ENCODE results near the gene JPH4.
"Not testable (repeated sequence)": the region's sequence is repeated elsewhere in the genome, so short reads cannot be mapped to it uniquely, and the experiment has no call there.

Gene JPH4

DNA sequence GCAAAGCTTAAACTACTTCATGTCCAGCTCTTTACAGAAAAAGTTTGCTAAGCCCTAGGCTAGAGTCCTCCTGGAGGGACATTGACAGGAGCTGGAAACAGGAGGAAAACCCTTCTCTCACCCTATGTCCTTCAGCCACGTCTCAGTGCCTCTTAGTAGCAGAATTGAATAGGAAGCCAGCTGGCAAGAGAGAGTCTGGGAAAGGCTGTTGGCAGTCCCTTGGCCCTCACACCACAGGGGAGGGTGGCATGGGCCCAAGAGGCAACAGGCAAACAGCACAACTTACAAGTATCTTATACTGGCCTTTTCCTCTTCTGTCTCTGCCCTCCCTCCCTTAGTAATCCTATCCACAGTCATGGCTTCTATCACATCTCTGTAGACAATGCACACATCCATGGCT, 29.9 kb upstream of the JPH4 start:
- no peak for DNase-seq

DNA sequence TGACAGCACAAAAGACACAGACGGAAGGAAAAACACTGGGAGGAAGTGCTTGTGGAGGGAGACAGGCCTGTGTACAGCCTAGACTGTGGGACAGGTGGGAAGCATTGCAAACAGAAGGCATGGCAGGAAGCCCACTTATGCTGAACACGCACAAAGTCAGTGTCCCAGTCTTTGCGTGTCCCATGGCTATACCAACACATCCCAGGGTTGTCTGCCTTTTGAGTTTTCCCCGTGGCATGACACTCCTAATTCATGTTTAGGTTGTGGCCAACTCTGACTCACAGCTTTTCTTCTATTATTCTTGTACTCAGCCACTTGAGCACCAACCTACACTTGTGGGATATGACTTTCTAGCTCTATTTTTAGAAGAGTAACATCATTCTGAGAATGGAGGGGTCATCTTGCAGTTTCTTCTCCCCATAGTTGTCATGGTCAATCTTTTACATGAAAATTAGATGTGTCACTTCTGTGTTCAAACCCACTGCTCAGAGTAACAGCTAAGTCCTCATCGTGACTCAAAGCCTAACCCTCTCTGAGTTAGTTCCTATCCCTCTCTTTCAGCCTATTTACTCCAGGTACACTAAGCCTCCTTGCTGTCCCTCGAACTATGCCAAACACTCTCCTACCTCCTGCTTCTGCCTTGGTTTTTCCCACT, 27.5 kb upstream of the JPH4 start:
- DNase-seq: no peak

DNA sequence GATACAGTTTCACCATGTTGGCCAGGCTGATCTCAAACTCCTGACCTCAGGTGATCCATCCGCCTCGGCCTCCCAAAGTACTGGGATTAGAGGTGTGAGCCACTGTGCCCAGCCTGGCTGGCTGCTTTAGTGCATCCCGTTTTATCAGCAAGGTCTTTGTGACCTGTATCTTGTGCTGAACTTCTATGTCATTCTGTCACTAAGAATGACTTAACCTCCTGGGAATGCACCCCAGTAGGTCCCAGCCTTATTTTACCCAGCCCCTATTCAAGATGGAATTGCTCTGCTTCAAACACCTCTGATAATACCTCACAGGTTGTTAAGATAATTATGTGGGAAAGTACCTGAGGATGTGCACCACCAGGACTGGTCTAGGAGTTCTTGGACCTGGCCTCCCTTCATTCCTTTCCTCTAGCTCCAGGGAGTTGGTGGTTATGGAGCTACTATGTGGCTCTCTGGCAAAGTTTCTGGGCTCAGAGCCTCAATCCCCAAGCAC, 26.1 kb upstream of the JPH4 start:
- DNase-seq: no peak

DNA sequence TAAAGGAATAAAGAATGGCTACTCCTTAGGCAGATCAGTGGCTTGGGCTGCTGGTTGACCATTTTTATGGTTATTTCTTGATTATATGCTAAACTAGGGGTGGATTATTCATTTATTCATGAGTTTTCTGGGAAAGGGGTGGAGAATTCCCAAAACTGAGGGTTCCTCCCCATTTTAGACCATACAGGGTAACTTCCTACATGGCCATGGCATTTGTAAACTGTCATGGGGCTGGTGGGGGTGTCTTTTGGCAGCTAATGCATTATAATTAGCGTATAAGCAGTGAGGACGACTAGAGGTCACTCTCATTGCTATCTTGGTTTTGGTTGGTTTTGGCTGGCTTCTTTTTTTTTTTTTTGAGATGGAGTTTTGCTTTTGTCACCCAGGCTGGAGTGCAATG, 25.6 kb upstream of the JPH4 start:
- DNase-seq: no peak

DNA sequence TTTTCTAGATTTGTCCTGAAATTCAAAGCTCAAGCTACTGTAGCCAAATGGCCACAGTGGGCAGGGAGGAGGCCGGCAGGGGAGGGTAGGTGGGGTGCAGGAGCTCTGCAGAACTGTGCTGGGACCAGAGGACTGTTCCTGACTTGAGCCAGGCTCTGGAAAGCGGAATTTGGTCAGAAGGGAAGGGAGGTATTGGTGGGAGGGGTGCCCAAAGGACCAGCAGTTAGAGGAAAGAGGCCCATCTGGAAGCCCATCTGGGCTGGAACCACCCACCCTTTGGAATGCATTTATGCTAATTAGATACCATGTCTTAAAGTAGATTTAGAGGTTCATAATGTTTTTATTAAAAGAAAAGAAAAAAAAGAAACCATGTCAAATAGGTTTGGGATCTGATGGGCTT, 24.5 kb upstream of the JPH4 start:
- no peak for DNase-seq

DNA sequence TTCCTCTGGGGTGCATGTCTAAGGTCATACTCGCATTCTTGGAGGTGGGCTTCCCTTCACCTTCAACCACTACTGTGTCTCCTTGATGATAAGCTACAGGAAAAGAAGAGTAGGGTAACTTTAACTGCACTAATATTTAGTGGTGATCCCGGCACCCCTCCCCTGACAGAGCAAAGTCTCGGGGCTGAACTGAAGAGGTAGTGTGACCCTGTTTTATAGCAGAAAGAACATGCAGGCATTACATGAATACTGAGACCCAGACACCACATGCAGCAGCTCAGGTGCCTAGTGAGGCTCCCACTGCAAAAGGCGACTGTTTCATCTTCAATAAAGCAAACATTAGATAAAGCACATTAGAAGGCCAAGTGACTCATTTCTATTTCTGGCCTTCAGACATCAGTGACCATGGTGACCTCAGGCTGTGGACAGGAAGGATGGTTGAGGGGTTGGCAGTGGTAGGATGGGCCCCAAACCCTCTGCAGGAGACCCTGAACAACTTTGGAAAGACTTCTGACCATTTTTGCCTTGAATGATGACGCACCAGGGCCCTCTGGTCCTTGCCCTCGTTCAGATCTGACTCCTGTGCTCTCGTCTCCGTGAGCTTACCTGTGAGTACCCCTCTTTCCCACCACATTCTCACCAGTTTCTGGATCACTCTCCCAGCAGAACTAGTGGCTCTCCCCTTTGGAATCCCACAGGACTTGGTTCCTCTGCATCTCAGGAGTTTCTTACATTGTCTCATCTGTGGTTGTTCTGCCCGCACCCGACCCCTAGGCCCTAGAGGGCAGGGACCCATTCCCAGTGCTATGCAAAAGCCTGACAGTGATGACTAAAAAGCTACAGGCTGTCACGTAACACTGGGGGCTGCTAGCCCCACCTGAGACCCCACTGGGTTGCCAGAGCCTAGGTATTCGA, 23.8 kb upstream of the JPH4 start:
- no peak for DNase-seq

DNA sequence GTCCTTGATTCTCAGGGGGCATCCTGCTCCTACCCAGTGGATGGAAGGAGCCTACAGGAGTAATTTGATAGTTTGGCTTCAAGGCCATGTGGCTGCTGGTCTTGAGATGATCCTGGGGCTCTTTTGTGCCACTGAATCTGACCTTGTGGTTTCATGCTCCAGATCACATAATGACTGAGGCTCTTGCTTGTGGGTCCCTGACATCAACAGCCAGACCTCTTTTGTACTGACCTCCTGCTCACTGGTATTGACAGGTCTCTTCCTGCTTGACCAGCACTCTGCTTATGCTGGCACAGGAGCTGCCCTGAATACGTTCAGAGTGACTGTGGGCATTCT, 23.2 kb upstream of the JPH4 start:
- no peak for DNase-seq

DNA sequence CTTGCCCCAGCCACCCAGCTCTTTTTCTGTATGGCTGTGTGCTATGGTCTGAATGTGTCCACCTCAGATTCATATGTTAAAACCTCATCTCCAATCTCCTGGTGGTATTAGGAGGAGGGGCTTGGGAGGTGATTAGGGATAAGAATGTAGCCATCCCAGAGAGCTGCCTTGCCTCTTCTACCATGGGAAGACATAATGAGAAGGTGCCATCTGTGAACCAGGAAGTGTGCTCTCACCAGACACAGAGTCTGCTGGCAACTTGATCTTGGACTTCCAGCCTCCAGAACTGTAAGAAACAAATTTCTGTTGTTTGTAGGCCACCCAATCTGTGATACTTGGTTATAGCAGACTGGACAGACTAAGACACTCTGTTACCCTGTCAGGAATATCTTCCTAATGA, 22.8 kb upstream of the JPH4 start:
- no peak for DNase-seq

DNA sequence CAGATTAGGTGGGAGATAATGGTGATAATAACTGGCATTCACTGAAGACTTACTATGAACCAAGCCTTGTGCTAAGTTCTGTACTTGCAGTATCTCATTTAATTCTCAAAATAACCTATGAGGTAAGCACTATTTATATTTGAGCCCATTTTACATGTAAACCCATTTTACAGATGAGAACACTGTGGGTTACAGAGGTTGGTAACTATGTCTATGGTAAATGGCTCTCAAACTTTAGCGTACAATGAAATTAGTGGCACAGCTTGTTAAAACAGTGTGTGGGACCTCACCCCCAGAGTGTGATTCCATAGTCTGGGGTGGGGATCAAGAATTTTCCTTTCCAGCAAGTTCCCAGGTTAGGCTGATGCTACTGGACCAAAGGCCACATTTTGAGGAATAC, 22.2 kb upstream of the JPH4 start:
- no peak for DNase-seq

DNA sequence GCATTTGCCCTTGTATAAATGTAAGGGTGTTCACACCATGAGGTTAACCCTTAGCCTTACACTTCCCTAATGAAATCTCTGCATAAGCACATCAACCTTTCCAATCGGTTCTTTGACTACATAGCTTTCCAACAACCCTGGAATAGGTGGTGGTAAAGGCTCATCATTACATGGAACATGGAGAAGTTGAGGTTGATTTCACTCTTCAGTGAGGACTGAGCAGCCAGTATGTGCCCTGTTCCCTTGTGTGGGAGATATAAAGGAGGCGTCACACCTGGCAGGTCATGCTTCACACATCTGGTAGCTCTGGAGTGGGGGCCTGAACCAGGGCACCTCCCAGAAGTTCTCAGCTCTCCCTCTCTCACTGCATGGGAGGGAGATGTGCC, 21.7 kb upstream of the JPH4 start:
- no peak for DNase-seq

DNA sequence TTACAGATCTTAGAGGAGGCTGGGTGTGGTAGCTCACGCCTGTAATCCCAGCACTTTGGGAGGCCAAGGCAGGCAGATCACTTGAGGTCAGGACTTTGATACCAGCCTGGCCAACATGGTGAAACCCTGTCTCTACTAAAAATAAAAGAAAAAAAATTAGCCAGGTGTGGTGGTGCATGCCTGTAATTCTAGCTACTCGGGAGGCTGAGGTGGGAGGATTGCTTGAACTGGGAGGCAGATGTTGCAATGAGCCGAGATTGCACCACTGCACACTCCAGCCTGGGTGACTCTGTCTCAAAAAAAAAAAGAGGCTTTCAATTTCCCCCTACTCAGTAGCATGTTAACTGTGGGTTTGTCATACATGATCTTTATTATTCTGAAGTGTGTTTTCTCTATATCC, 15.6 kb upstream of the JPH4 start:
- not testable (repeated sequence) for DNase-seq

DNA sequence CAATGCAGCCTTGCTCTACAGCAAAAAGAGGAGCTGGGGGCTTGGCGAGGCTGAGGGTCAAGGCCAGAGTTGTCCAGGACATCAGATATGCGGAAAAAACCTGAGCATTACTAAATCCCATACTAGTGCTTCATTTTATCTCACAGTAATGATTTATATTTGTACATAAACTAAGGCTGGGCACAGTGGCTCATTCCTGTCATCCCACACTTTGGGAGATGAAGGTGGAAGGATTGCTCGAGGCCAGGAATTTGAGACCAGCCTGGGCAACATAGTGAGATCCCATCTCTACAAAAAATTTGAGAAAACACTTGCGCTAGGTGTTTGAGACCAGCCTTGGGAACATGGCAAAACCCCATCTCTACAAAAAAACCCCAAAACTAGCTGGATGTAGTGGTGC, 11.6 kb upstream of the JPH4 start:
- DNase-seq: no peak

DNA sequence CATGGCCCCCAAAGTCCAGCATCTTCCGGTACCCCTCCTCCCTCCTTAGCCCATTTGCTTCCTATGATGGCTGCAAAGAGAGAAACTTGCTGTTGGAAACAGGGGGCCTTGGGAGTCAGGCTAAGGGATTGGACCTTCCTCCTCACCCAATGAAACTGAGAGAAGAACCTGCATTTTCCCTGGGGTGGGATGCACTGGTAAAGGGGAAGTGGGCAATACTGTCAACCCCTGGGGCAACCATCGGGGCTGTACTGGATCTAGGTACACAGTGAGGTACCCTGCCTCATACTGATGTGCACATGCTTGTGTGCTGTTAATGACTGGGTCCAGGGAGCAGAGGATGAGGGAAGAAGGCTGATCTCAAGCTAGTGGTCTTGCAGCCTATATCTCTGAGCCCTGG, 11.0 kb upstream of the JPH4 start:
- no peak for DNase-seq

DNA sequence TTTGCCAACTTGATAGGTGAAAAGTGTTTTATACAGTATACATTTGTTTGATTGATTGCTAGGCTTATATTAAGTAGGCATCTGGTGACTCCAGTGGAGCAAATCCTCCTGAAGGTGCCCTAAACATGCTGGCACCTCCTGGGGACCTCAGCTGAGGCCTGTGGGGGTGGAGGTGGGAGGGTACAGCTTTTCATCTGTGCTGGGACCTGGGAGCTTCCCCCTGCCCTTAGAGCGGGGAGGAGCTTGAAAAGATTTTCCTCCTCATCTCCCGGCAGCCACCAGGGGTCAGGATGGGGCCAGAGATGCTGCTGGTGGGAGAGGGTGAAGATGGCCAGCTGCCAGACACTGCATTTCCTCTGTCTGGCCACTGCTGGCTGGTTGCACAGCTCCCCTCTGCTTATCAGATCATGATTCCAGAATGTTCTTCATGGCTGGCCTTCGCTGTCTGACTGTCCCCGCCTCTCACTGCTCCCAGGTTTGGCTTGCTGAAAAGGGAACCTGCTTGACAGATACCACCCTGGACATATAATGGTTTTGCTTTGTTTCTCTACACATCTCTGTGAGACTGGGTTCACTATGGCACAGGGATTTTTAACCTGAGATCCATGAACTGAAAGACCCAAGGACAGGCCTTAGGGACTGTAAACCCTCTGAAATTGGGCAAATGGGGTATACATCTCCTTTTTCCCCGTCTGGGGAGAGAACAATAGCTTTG, 10.5 kb upstream of the JPH4 start:
- peak; percentile 24 for DNase-seq

DNA sequence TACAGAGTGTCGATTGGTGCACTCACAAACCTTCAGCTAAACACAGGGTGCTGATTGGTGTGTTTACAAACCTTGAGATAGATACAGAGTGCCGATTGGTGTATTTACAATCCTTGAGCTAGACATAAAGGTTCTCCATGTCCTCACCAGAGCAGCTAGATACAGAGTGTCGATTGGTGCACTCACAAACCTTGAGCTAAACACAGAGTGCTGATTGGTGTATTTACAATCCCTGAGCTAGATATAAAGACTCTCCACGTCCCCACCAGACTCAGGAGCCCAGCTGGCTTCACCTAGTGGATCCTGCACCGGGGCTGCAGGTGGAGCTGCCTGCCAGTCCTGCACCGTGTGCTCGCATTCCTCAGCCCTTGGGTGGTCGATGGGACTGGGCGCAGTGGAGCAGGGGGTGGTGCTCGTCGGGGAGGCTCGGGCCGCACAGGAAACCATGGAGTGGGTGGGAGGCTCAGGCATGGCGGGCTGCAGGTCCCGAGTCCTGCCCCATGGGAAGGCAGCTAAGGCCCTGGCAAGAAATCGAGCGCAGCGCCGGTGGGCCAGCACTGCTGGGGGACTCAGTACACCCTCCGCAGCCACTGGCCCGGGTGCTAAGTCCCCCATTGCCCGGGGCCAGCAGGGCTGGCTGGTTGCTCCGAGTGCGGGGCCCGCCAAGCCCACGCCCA, 6.1 kb upstream of the JPH4 start:
- DNase-seq: not testable (repeated sequence)

DNA sequence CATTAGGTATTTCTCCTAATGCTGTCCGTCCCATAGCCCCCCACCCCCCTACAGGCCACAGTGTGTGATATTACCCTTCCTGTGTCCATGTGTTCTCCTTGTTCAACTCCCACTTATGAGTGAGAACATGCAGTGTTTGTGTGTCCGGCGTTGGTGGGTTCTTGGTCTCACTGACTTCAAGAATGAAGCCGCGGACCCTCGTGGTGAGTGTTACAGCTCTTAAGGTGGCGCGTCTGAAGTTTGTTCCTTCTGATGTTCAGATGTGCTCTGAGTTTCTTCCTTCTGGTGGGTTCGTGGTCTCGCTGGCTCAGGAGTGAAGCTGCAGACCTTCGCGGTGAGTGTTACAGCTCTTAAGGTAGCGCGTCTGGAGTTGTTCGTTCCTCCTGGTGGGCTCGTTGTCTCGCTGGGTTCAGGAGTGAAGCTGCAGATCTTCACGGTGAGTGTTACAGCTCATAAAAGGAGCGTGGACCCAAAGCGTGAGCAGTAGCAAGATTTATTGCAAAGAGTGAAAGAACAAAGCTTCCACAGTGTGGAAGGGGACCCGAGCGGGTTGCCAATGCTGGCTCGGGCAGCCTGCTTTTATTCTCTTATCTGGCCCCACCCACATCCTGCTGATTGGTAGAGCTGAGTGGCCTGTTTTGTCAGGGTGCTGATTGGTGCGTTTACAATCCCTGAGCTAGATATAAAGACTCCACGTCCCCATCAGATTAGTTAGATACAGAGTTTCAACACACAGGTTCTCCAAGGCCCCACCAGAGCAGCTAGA, 5.4 kb upstream of the JPH4 start:
- not testable (repeated sequence) for DNase-seq

DNA sequence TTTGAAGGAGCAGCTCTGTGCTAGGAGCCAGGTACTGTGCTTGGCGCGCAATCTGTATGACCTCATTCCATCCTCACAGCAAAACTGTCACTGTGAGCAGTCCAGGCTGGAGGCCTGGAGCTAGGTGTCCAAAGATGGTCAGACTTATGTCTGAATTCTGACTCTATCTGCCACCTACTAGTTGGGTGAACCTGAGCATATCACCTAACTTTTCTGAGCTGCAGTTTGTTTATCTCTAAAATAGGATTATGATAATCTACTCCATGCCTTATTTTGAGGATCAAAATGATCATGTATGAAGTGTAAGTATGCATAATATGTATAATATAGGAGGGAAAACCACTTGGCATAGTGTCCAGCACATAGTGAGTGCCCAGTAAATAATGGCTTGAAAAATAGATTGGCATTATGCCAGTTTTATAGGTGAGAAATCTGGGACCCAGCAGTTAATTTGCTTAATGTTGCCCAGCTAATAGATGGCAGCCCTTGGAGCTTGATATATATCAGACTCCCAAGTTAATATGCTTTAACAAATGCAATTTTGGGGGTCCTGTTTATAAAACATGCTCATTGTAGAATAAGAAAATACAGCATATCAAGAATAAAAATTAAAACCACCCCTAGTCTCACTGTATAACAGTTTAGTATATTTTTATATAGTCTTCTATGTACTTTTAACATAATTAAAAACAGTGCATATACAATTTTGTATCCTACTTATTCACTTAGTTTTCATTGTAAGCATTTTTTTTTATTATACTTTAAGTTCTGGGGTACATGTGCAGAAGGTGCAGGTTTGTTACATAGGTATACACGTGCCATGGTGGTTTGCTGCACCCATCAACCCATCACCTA, 4.5 kb upstream of the JPH4 start:
- DNase-seq: no peak

DNA sequence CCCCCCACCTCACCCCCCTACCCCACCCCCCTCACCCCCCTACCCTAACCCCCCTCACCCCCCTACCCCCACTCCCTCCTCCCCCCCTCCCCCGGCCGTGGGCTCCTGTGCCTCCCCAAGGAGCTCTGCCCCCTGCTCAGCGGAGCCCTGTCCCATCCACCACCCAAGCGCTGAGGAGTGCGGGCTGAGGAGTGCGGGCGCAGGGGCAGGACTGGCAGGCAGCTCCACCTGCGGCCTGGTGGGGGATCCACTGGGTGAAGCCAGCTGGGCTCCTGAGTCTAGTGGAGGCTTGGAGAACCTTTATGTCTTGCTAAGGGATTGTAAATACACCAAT, 2.3 kb upstream of the JPH4 start:
- DNase-seq: no peak

DNA sequence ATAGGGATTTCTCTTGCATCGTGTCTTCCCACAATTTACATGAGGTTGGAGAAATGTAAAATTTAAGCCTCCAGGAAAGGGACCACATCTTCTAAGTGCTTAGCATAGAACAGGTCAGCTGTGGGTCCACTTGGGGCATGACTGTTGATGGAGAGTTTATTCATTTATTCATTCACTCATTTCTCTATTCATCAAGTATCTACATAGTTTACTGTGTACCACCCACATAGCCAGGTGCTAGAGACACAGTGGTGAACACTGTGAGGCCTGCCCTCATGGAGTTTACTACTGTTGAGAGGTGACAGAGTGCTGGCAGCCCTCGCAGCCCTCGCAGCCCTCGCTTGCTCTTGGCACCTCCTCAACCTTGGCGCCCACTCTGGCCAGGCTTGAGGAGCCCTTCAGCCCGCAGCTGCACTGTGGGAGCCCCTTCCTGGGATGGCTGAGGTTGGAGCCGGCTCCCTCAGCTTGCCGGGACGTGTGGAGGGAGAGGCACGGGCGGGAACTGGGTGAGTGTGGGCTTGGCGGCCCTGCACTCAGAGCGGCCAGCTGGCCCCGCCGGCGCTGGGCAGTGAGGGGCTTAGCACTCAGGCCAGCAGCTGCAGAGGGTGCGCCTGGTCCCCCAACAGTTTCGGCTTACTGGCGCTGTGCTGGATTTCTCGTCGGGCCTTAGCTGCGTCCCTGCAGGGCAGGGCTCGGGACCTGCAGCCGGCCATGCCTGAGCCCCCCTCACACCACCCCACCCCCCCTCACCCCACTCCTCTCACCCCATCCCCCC, 1.7 kb upstream of the JPH4 start:
- DNase-seq: no peak

DNA sequence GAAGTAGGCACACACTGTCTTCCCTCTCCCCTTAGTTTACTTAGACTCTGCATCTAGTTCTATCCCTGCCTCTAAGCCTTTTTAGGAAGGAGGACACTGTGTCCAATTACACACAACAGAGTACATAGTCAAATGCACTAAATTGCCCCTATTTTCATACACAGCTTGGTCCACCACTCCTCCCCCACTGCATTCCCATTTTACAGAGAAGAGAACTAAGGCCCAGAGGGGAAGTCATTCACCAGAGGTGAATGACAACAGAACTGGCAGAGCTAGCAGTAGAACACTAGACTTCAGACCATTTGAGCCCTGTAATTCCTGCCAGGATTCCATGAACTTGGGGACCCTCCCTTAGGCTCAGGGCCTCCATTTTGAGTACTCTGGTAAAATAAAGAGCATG, 1.1 kb upstream of the JPH4 start:
- DNase-seq: no peak

DNA sequence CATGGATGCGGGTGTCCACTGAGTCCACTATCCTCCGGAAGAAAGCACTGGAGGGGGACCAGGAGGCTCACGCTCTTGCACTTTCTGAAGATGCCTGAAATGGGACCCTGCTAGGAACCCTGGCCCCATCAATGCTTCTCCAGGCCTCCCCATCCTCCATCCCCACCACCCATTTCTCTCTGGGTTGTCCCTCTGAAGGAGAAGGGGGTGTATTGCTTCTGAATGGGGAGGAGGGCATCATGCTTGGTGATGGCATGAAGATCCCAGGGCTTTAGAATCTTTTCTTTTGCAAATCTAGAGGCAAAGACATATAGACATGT, 681 bp upstream of the JPH4 start:
- DNase-seq: no peak
